Stimulated activated CD4-positive, alpha-beta T cell treated with anti-CD3 and anti-CD28 coated beads, Interleukin-2, amount 100 ng/mL, for 48 hours (primary cell): Measurements from ENCODE around the gene KCNJ15.

Source experiments
- DNase-seq, 2 donors: peaks; one replicate each; pipeline ENCODE4 v3.0.0-alpha.2; 2020

The KCNJ15 gene

DNA sequence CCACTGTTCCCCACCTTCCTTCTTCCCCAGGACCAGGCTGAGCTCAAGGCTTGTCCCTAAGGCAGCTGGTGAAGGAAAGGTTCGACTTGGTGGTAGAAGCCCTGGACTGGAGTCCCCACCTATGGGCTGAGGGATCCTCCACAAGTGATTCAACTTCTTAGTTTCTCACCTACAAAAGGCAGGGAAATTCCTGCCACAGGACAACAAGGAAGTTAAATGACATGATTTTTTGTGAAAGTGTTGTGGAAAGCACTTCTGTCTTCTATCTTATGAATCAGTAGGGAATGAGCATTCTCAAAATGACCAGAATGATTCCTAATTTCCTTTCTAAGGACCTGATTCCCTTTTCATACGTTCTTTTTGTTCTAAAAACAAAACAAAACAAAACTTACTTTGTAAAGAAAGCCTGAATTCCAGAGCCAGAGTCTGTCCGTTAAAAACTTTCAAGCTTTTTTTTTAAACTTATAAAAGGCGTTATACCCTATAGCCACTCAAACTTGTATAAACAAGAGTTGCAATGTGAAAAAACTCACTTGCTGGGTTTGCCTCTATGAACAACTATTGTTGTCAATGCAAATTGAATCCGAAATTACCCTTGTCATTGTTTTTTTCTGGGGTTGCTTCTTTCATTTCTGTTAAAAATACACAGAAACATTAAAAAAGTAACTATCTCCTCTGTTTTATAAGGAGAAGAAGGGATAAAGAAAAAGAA is 12.2 kb downstream of the KCNJ15 start:
- DNase-seq, result no peak

DNA sequence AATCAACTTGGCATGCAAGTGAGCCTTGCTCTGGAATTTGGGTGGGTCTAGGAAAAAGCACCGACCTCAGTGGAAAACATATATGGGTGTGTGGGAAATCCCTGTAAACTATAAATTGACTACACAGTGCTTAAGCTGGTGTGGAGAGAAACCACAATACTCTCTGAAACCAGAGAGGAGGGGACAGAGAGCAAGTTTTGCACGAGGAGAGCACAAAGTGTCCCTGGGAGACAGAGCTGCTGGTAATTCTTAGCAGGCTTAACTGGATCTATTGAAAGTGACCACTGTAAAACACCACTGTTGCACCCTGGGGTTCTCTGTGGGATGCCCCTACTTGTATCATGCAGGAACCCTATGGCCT is 12.8 kb downstream of the KCNJ15 start:
- DNase-seq, result no peak

DNA sequence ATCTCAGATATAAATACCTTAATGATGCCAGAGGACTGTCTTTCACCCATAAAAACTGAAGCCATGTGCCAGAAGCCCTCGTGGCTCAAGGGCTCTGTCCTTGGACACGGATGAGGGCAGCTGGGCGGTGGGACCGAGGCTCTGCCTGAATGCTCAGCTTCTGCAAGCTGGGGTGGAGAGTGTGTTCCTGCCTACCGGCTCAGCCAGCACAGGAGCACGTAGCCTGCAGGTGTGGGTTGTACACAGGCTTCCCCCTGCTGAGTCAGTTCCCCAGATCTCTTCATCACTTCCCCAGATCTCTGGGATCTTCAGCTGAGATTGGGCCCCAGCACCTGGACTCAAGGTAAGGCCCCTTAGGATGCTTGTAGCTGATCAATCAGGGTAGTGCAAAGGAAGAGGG is 15.4 kb downstream of the KCNJ15 start:
- DNase-seq, result no peak

DNA sequence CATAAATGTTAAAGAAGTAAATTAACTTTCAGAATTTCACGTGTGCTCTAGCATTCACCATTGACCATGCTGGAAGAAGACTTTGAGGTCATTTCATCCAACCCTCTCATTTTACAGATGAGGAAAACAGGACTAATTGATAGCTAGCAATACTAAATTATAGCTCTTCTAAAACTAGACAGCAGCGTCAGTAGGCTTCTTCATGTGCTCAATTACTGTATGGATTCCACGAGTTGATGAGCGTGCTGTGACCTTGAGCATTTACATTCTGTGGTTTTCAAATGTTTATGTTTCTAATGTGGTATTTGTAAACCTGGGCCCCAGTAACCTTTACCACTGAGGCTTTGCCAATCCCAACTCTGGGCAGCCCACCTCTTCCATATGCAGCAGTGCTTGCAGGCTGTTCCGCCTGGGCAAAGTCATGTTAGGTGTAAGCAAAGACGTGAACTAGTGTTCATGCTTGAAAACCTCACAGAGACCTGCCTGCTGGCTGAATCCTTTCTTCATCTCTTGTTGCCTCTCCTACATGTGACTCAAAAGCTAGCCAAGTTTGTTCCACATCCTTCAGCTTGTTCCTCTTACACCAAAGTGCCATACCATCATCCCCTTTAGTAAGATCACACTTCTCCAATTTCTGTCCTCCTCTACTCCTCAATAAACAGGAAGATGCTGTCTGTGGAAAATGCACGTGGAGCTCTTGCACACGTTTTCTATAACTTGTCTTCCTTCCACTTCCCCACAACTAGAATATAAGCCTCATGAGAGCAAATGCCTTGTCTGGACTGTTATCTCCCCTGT is 17.2 kb downstream of the KCNJ15 start:
- DNase-seq, result no peak

DNA sequence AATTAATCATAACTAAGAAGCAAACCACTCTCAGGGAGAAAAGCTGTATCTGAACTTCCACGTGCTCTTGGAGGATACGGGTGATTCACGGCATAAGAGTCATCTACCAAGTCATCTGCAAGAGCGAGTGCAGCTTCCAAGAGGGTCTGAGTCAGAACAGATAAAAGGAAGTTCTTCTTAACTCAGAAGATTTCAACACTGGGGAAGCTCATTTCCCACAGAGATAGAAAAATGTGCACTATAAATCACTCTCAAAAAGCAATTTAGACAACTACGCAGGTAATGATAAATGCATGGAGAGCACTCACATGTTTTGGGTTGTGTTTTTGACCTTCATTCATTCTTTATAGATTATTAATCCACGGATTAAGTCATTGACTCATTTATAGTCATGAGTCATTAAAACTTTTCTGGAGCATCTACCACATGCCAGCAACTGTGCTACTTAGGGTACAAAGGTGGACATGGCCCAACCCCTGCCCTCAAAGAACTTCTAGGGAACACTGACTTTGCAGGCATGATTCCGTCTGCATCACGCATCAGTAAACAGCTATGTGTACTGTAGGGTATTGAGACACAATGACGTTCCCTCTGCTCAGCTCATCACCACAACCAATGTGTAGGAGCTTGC is 20.8 kb downstream of the KCNJ15 start:
- no peak for DNase-seq

DNA sequence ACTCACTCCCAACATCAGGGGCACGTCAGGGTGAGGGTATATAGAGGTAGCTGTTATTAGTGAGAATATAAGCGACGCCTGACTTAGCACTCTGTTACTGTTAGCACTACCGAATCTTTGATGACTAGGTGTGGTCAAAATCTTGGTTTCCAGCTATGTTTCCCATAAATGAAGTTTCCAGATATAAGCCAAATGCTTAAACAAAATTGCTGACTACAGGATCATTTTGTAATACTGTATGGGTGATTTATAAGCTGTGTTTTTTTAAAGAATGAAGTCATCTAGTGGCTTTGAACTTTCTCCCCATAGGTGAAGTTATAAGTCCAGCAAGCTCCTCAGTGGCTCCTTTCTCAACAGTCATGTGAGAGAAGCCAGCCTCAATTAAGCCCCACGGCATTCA is 23.7 kb downstream of the KCNJ15 start:
- DNase-seq, result no peak

DNA sequence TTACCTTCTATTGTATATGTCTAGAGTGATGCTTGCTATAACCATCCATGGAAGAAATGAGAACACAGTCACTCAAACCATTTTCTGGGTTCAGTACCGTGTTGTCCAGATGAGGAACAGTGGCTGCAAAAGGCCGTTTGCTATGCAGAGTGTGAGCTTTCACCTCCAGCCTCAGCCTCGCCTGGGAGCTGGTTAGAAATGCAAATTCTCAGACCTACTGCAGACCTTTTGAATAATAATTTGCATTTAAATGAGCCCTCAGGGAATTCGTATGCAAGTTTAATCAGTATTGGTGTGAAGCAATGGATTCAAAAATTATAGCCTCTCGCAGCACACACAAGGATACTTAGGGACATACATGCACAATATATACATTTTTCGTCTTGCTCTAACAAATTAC is 24.1 kb downstream of the KCNJ15 start:
- DNase-seq, result no peak

DNA sequence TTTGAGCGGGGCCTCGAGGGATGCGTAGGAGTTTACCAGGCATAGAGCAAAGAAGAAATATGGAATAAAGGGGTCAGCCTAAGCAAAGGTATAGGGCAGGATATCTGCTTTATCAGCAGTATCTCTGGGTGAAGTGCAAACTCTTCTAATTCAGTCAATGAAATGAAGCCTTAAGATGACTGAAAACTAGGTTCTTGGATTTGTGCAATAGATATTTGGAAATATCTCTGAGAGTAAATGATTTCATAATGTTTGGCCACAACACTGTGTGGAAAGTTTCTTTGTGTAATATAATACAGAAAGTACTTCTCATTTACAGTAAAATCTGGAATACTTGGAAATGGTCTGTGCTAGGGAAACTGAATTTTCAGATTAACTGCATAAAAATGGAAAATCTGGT is 26.1 kb downstream of the KCNJ15 start:
- DNase-seq, result no peak

DNA sequence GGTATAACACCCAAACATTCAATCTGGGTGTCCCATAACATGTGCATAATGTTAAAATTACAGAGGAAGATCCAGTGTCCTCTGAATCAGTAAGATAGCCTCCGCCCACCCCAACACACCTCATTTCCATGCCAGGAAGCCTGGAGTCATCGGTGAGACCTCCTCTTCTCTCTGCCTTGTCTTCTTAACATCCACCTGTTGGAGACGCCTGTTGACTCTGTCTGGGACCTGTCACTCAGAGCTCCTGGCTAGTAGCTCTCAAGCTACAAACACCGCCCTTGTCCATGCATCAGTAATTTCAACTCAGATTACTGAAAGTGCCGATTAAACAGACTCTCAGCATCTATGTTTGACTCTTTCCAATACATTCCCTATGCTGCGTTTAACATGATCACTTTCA is 27.4 kb downstream of the KCNJ15 start:
- DNase-seq, result no peak

DNA sequence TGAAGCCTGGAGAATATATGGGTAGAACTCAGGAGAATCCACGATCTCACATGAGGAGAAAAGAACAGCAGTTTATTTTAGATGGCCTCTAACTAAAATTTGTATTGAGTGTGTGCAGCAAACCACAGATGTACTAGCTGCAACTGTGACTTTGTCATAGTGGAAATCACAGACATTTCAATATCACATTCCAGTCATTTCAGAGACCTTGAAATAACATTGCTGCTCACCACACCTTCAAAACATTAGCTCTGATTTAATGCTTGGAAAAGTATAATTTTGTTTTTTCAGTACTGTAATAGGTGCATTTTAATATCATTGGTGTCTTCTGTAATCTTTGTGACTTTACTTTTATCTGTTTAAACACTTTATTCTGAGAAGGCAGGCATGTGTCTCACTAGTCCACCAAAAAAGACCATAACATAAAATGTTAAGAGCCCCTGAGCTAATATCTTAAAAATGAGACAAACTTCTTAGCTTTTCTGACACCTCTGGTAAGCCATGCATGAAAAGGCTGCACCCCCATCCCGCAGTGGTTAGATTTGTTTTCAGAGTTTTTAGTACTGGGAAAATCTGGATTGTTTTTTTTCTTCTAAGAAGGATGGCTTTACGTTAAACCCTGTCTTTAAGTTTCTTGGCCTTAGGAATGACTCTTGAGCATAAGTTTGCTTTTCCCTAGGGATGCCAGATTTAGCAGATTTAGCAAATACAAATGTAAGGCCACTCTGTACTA is 30.1 kb downstream of the KCNJ15 start:
- no peak for DNase-seq

DNA sequence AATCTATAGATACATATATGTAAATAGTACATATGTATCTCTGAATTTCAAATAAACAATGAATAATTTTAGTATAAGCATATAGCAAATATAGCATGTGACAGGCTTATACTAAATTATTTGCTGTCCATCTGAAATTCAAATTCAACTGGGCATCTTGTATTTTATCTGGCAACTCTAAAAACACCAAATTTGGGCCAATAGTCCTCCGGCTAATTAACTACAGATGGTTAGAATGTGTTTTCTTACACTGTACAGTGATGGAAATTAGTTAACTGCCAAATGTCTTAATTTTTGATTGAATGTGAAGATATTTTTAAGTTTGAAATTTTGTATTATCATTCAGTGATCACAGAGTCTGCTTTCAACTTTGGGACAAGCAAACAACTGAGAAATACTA is 30.7 kb downstream of the KCNJ15 start:
- DNase-seq, result no peak

DNA sequence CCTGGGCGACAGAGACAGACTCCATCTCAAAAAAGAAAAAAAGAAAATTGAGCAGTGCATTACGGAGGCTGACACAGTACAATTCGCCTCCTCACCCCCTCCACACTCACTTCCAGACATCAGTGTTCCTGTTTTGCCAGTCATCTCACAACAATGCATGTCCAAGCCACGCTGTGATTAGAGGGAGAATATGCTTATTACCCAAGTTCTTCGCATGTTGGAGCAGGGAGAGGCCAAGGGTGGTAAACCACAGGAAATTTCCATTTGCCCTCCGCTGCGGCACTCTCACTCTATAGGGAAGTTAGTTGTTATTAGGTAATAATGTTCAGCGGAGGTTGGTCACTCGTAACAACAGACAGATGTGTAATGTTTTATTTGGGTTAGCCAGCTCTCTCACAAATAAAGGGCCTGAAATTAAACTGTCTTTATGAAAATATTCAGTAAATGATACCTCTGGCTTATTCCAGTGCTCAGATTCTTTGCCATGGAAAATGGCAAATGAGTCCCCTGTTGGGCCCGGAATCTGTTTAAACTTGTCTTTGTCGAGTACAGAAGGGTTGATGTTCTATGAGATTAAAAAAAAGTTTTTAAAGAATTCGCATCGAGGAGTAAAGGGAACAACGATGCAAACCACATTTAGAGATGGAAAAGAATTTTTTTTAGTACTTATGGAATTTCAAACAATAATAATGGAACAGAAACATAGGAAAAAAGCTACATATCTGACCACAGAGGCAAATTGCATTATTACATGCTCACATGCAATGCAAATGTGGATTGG is 33.1 kb downstream of the KCNJ15 start:
- no peak for DNase-seq

DNA sequence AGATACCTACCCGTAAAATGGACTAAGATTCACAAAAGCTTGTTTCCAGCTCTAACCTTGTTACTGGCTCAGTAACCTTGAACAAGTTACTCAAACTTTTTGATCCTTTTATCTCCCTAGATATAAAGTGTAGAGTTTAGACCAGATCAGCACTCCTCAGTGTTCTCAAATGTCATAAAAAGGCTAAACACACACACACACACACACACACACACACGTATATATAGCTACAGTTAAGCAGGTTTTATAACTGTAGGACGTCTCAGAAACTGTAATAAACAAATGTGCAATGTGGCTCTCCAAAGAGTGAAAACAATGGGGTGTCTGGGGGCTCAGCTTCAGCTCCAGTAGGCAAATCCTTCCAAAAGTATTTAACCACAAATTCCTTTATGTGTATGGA is 34.0 kb downstream of the KCNJ15 start:
- DNase-seq, result no peak

DNA sequence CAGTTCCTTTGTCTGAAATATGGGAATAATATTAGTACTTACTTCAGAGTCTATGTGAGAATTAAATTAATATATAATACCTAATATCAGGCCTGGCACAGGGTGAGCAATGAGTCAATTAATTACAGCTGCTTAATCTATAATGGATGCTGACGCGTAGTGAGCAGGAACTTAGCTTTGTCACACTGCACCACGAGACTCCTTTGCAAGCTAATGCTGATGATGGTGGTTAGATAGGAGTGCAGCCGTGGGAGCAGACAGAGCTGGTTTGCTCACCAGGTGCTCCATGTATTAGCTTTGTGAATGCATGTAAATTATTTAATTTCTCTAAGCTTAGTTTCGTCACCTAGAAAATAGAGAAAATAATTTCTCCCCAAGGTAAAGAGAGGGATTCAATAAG is 35.1 kb downstream of the KCNJ15 start:
- no peak for DNase-seq

DNA sequence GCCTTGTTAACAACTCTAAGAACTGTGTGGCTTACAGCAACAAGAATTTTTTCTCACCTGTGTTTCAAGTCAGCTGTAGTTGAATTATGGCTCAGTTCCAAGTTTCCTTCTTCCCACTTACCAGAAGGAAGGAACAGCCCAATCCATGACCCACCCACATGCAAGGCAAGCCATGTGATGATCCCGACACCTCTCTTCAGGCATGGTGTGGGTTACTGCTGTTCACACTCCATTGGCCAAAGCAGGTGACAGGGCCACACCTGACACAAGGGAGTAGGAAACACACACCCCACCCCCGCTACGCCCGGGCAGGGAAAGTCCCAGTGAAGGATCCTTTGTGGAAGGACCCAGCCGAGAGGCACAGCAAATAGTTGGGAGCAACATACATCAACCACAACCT is 36.3 kb downstream of the KCNJ15 start:
- DNase-seq, result no peak

DNA sequence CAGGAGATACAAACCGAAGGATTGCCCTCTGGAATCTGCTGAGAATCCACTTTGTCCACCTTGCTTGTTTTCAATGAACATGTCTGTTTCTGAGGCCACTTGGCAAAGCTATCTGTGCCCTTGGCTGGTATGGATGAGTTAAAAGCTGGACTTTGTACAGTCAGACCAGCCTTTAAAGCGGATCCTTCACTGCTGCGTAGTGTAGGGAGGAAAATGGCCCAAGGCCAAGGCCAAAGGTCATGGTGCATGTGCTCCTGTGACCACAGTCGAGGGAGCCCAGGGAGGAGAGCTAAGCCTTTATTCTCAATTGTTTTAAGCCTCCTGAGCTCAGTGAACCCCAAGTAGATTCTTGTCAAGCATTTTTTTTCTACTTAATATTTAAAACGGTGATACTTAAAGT is 37.0 kb downstream of the KCNJ15 start:
- no peak for DNase-seq

DNA sequence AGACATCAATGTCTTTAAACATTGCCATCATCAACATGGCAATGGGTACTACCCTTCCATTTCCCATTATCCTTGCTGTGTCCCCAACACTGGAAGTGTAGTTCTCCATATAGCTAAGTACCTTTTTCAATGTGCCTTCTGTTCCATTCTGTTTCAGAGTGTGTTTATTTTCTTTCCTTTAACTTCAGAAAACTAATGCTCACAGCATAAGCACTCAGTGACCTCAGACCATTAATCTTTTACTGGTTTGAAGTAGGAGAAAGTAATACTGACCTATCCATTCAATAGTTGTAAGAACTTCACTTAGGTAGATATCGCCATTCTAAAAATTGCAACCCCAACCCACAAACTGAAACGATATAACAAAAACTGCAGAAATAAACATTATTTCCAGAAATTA is 37.8 kb downstream of the KCNJ15 start:
- DNase-seq, result no peak

DNA sequence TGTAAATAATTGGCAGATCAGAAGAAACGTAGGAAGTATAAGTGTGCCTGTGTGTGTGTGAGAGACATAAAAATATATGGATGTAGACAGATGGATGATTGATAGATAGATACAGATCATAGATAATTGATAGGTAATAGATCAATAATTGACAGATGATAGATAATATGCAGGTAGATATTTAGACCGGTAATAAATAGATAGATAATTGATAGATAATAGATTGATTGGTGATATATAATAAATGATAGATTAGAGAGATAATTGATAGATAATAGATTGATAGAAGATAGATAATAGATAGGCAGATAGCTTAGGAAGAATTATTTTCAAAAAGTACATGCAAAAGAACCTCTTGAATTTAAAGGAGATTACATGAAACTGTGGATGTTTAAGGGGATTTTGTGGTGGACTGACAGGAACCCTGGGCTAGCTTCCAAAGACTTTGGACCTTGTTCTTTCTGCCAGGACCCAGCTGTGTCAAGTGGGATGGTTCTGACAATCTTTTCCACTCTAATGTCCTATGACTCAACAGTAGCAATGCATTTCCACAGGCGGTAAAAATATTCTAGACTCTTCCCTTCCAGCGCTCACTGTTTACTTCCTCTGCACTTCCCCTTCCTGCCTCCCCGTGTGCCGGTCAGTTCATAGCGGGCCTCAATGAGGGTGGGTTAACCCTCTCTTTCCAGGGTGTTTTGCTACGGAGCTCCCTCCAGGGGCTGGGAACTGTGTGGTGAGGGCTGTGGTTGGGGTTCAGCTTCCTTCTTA is 39.4 kb downstream of the KCNJ15 start:
- DNase-seq, result no peak

DNA sequence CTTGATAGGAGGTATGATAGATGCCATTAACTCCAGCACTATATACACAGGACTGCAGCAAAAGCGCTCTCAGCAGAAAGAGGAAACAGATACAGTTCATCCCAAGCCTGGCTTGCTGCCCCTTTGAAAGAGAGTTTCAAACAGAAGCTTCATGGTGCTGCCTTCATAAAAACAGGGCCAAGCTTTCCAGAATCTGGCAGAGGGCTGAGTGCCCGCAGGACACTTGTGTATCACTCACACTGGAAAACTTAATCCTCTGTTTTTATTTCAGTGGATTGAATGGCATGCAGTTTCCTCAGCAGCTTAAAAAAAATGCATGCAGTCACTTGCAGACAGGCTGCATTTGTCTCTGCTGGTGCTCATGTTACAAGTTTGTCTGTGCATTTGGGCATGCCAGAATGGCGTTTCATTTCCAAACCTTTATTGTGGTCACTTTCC is 40.4 kb downstream of the KCNJ15 start:
- no peak for DNase-seq

DNA sequence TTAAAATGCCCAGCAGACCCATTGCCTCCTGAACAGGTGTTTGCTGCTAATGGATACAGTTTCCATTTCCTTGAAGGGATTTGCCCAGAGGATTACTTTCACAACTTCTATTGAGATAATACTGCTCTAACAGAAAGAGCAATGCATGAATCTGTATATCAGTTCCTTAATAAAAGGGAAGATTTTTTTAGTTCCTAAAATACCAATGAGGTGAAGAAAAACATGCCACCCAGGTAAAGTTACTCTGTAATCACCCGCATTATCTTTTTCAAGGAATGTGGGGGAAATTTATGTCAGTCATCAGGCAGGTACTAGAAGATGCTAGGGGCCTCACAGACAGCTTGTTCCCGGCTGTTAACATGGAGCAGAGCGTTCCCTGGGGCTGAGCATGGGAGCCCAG is 41.1 kb downstream of the KCNJ15 start:
- DNase-seq, result no peak

DNA sequence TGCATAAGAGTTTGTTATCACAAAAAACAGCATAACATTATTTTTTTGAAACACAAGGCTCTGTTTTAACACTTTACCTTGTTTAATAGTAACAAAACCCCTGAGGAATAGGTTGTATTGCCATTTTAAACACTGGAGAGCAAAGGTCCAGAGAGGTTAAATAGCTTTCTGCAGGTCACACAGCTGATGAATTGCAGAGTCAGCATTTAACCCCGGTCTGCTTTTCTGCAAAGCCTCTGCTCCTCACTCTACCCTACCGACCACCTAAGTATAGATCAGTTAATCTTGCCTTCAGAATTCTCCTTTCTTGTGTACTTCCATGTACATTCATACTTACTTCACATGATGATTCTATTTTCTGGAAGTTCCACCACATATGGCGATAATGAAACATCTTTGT is 42.0 kb downstream of the KCNJ15 start:
- no peak for DNase-seq

DNA sequence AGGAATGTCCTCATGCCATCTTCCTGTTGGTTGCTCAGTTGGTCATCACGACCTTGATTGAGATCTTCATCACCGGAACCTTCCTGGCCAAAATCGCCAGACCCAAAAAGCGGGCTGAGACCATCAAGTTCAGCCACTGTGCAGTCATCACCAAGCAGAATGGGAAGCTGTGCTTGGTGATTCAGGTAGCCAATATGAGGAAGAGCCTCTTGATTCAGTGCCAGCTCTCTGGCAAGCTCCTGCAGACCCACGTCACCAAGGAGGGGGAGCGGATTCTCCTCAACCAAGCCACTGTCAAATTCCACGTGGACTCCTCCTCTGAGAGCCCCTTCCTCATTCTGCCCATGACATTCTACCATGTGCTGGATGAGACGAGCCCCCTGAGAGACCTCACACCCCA is 42.9 kb downstream of the KCNJ15 start:
- no peak for DNase-seq
